Adipocyte (in vitro differentiated cells): ENCODE measurements around the gene COPZ1.

Experiments
- DNase-seq: peaks from one replicate; pipeline ENCODE4 v3.0.0-alpha.2; 2015; ENCODE audit warnings: low read depth
- H3K27me3 ChIP-seq: replicated peaks from 2 replicates; pipeline ENCODE4 v1.7.0; 2013; ENCODE audit warnings: mild to moderate bottlenecking, low read length, moderate library complexity; ENCODE audit not compliant: control insufficient read depth, insufficient read depth
- H3K36me3 ChIP-seq: 2 replicates; pipeline ENCODE4 v1.7.0; 2013; ENCODE audit warnings: low read length, mild to moderate bottlenecking, moderate library complexity; ENCODE audit not compliant: control insufficient read depth, insufficient read depth, severe bottlenecking
- H3K4me1 ChIP-seq: 2 replicates; pipeline ENCODE4 v1.7.0; 2013; ENCODE audit warnings: mild to moderate bottlenecking, low read length, moderate library complexity; ENCODE audit not compliant: control insufficient read depth, insufficient read depth
- H3K4me3 ChIP-seq: 2 replicates; pipeline ENCODE4 v1.7.0; 2013; ENCODE audit warnings: mild to moderate bottlenecking, low read length, moderate library complexity
- H3K9ac ChIP-seq: 2 replicates; pipeline ENCODE4 v1.7.0; 2013; ENCODE audit warnings: mild to moderate bottlenecking, low read length, moderate library complexity
- H3K9me3 ChIP-seq: 2 replicates; pipeline ENCODE4 v1.7.0; 2013; ENCODE audit warnings: mild to moderate bottlenecking, low read length, moderate library complexity; ENCODE audit not compliant: control insufficient read depth

Gene COPZ1

DNA sequence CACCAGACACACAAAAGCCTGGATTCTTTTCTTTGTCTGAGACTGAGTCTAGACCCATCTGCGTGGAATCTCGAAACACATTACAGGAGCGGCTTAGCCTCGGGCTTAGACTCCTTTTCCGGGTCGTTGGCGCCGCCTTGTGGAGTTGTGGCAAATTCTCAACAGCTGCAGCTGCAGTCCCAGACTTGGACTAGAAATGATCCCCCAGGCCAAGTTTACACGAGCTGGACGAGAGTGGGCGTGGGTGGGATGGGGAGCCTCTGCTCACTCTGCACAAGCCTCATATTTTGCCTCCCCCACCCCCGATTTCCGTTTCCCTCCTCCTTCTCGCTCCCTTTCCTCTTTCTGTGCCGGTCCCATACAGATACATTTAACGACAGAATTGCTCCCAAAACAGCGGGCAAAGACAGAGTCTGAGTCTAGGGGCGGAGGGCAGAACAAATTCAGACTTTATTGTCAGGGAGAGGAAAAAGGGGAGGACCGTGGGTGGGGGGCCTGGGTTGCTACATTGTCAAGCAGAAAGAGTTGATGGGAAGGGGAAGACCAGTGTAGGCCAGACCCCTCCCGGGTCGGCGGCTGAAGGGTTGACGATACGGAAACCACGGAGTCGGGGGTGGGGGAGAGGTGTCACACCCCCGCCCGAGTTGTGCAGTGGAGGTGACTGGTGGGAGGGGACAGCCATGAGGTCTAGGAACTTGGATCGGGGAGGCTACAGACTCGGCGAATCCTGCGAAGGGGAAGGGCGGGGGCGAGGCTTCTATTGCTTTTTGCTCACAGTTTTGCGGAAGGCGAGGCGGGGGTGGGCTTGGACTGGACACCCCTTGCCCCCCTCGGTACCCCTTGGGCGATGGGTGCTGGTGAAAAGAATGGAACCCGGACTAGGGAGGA lies 44.0 kb downstream of the COPZ1 start:
- Histone ChIP-seq H3K9ac (peak overlapping the region; percentile 78), H3K4me3 (peak overlapping the region; percentile 48), H3K9me3 (no peaks in the 10 kb centered on the region), H3K27me3 (no peaks in the 10 kb centered on the region), H3K36me3 (peaks cover 3% of the 10 kb centered on the region), H3K4me1 (peaks cover 37% of the 10 kb centered on the region)
- DNase-seq = peak; percentile 97

GRCh38 chr12:54369597-54370131 lies 44.7 kb downstream of the COPZ1 start:
- peak overlapping the region; percentile 48 for H3K4me3 ChIP-seq

GRCh38 chr12:54370171-54370730 lies 45.3 kb downstream of the COPZ1 start:
- DNase-seq = peak; percentile 94
- Histone ChIP-seq H3K4me1 (peaks cover 49% of the 10 kb centered on the region), H3K27me3 (no peaks in the 10 kb centered on the region), H3K4me3 (peak overlapping the region; percentile 56), H3K36me3 (peaks cover 3% of the 10 kb centered on the region), H3K9me3 (no peaks in the 10 kb centered on the region), H3K9ac (peak overlapping the region; percentile 61)

More at GRCh38 chr12:54369597-54370131, 44.7 kb downstream of the COPZ1 start:
- Histone ChIP-seq H3K36me3 (peaks cover 3% of the 10 kb centered on the region), H3K27me3 (no peaks in the 10 kb centered on the region), H3K9me3 (no peaks in the 10 kb centered on the region), H3K9ac (peak overlapping the region; percentile 78), H3K4me1 (peaks cover 44% of the 10 kb centered on the region)
- DNase-seq = no peak

DNA sequence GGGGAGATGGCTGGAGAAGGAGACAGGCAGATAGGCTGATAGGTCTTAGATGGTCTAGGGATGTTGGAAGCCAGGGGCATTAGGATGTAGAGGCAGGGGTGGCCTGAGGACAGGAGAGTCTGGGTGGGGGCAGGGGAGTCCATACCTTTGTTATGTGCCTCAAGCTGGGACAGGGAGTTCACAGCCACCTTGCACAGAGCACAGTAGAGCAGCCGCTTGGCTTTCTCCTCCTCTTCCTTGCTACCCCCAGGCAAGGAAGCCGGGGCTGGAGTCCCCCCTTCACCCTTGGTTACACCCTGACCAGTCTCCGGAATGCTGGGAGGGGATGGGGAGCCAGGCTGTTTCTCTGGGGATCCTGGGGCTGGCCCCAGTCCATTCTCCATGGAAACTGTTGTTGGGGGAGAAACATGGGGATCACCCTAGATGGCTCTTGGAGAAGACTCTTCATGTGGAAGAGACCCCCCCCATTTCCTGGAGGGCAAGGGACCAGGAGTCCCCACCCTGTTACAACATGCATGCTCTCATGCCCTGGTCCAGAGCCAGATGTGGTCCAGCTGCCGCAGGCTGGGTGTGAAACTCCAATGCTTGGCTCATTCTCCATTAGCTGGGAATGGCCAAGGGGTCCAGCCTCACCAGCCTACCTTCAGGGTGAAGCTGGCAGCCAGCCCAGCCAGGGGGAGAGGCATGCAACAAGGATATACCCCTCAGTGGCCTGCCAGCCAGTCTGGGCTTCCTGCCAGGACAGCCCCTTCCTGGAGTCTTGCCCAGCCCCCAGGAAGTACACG lies 46.6 kb downstream of the COPZ1 start:
- Histone ChIP-seq H3K9ac (no peak overlapping the region), H3K9me3 (no peaks in the 10 kb centered on the region), H3K36me3 (peaks cover 3% of the 10 kb centered on the region), H3K27me3 (no peaks in the 10 kb centered on the region), H3K4me3 (no peak overlapping the region), H3K4me1 (peaks cover 62% of the 10 kb centered on the region)
- peak; percentile 42 for DNase-seq

DNA sequence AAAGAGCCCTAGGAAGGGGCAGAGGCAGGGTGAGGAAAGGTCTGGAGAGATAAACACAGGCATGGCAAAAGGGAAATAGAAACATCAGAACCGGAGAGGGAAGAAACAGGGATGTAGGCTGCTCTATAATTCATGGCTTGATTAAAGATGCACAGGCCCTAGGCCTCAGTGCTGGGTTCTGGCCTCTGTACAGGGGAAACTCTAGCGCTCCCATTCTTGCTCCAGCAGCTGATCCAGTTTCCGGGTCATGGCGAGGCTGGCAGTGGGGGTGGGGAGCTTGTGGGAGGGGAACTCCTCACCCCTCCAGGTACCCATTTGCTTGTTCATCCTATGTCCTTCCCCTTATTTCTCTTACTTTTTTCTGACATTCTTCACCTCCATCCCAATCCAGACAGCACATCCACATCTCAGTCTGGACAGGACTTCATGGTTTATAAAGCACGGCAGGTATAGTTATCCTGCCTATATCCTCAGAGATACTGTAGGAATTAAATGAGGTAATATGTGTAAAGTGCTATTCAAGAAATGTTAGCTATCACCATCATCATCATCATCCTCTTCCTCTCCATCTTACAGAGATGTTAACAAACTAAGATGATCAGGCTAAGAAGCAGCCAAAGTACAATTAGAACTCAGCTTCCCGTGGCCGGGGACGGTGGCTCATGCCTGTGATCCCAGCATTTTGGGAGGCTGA lies 47.3 kb downstream of the COPZ1 start:
- Histone ChIP-seq H3K36me3 (peaks cover 3% of the 10 kb centered on the region), H3K9me3 (no peaks in the 10 kb centered on the region), H3K4me1 (peaks cover 70% of the 10 kb centered on the region), H3K4me3 (no peak overlapping the region), H3K9ac (no peak overlapping the region), H3K27me3 (no peaks in the 10 kb centered on the region)
- DNase-seq = peak; percentile 40

DNA sequence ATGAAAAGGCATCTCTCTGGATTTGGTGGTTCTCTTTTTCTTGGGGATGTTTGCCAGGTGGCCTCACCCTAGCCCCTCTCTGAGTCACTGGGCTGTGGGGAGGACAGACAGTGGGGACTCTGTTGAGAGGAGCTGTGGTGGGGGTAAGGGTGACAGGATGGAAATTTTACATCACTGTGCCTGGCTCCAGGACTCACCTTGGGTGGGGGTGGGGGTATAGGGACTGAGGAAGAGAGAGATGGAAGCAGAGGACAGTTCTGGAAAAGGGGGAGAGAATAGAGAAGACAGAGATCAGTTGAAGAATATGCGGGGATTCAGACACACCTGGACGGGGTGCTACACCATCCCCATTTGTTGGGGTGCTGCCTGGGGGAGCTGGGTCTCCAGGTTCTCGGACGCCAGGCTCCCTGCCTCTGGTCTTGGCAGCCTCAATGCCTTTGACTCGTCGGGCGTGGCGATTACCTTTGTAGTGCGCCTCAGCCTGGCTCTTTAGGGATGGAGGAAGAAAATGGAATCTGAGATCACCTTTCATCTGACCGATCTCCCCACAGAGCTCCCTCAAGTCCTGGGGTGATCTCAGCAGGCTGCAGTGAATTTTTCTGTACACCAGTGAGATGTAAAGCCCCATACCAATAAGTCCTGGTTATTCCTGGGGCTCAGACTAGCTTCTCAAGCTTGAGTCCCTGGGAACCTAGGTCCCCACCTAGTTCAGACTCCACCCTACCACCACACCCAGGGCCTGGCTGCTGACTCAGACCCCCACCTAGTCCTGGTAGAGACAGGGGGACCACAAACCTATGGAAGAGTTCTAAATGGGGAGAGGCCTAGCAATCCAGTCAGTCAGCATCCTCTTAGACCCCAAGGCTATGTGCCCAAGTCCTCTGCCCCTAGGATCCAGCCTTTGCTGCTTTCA lies 49.0 kb downstream of the COPZ1 start:
- Histone ChIP-seq H3K4me1 (peaks cover 63% of the 10 kb centered on the region), H3K9ac (no peak overlapping the region), H3K9me3 (no peaks in the 10 kb centered on the region), H3K4me3 (no peak overlapping the region), H3K27me3 (no peaks in the 10 kb centered on the region), H3K36me3 (peaks cover 3% of the 10 kb centered on the region)
- DNase-seq = no peak

DNA sequence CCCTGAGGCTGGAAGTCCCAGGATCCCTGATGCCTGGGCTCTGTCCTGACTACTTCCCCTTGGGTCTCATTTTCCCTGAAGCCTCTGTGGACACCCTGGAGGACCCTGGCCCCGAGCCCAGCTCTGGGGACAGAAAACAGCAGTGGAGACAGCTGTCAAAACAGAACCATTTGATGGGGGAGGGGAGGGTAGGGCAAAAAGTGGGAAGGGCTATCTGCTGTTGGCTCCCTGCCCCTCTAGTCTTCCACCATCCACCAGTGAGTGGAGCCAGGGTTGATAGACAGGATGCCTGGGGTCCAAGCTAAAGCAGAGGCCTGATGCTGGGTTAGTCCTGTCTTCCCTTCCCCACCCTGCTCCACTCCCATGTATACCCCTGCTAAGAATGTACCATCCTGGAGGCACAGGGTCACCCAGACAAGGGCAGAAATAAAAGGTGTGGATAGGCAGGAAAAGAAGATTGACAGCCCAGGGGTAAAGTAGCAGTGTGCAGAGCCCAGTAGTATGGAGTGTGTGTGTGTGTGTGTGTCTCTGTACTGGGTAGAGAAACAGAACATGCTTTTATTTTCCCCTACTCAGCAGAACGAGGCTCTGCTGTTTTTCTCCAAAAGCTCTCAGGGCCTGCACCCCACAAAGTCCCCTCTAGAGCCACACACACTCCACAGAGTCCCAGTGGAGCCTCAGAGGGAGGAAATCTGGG lies 49.8 kb downstream of the COPZ1 start:
- DNase-seq = no peak
- no peaks in the 10 kb centered on the region for H3K9me3 ChIP-seq

GRCh38 chr12:54375259-54375579 lies 50.3 kb downstream of the COPZ1 start:
- Histone ChIP-seq H3K36me3 (peaks cover 3% of the 10 kb centered on the region), H3K9me3 (no peaks in the 10 kb centered on the region), H3K9ac (peak overlapping the region; percentile 45), H3K27me3 (no peaks in the 10 kb centered on the region), H3K4me1 (peaks cover 60% of the 10 kb centered on the region), H3K4me3 (no peak overlapping the region)
- no peak for DNase-seq

More for the DNA sequence above, 49.8 kb downstream of the COPZ1 start:
- H3K9ac ChIP-seq = peak overlapping the region; percentile 45
- no peak overlapping the region for H3K4me3 ChIP-seq
- H3K36me3 ChIP-seq = peaks cover 3% of the 10 kb centered on the region
- H3K4me1 ChIP-seq = peaks cover 60% of the 10 kb centered on the region
- no peaks in the 10 kb centered on the region for H3K27me3 ChIP-seq

GRCh38 chr12:54376596-54376995 lies 51.7 kb downstream of the COPZ1 start:
- no peak overlapping the region for H3K4me3 ChIP-seq
- H3K36me3 ChIP-seq = peaks cover 3% of the 10 kb centered on the region
- no peak for DNase-seq
- H3K4me1 ChIP-seq = peaks cover 51% of the 10 kb centered on the region
- peak overlapping the region; percentile 28 for H3K9ac ChIP-seq
- H3K9me3 ChIP-seq = no peaks in the 10 kb centered on the region
- no peaks in the 10 kb centered on the region for H3K27me3 ChIP-seq
